ENCODE data around the gene RNPEP.

DNA sequence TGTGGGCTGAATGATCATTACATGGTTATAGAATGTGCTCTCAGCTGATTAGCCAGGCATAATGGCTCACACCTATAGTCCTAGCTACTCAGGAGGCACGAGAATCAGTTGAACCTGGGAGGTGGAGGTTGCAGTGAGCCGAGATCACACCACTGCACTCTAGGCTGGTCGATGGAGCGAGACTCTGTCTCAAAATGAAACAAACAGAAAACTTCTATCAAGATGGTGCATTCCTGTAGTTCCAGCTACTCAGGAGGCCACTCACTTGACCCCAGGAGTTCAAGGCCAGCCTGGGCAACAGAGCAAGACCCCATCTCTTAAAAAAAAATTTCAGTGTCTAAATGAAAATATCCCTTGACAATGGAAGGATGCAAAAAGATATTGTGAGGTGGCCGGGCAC is 16.3 kb upstream of the RNPEP start:
- TF ChIP-seq, protein P1, sequence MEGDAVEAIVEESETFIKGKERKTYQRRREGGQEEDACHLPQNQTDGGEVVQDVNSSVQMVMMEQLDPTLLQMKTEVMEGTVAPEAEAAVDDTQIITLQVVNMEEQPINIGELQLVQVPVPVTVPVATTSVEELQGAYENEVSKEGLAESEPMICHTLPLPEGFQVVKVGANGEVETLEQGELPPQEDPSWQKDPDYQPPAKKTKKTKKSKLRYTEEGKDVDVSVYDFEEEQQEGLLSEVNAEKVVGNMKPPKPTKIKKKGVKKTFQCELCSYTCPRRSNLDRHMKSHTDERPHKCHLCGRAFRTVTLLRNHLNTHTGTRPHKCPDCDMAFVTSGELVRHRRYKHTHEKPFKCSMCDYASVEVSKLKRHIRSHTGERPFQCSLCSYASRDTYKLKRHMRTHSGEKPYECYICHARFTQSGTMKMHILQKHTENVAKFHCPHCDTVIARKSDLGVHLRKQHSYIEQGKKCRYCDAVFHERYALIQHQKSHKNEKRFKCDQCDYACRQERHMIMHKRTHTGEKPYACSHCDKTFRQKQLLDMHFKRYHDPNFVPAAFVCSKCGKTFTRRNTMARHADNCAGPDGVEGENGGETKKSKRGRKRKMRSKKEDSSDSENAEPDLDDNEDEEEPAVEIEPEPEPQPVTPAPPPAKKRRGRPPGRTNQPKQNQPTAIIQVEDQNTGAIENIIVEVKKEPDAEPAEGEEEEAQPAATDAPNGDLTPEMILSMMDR (IDR thresholded peaks at IDR 0.05): no peak
- TF ChIP-seq, protein P2, sequence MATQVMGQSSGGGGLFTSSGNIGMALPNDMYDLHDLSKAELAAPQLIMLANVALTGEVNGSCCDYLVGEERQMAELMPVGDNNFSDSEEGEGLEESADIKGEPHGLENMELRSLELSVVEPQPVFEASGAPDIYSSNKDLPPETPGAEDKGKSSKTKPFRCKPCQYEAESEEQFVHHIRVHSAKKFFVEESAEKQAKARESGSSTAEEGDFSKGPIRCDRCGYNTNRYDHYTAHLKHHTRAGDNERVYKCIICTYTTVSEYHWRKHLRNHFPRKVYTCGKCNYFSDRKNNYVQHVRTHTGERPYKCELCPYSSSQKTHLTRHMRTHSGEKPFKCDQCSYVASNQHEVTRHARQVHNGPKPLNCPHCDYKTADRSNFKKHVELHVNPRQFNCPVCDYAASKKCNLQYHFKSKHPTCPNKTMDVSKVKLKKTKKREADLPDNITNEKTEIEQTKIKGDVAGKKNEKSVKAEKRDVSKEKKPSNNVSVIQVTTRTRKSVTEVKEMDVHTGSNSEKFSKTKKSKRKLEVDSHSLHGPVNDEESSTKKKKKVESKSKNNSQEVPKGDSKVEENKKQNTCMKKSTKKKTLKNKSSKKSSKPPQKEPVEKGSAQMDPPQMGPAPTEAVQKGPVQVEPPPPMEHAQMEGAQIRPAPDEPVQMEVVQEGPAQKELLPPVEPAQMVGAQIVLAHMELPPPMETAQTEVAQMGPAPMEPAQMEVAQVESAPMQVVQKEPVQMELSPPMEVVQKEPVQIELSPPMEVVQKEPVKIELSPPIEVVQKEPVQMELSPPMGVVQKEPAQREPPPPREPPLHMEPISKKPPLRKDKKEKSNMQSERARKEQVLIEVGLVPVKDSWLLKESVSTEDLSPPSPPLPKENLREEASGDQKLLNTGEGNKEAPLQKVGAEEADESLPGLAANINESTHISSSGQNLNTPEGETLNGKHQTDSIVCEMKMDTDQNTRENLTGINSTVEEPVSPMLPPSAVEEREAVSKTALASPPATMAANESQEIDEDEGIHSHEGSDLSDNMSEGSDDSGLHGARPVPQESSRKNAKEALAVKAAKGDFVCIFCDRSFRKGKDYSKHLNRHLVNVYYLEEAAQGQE (IDR thresholded peaks at IDR 0.05; ENCODE audit: low read depth, low read length): no peak
- TF ChIP-seq CHD2 (IDR thresholded peaks at IDR 0.05; ENCODE audit: low read length, partially characterized antibody) (no peak), FOXJ3 (CRISPR knock-in tag; IDR thresholded peaks at IDR 0.05) (no peak), YY1 (IDR thresholded peaks at IDR 0.05; ENCODE audit: low read depth) (no peak), SMC3 (IDR thresholded peaks at IDR 0.05; ENCODE audit: low read depth, low read length) (no peak), EP300 (IDR thresholded peaks at IDR 0.05; ENCODE audit: borderline replicate concordance in 1 of 2, low read depth in 1 of 2, low read length in 1 of 2) (no peak), NRF1 (IDR thresholded peaks at IDR 0.05; ENCODE audit: low read depth, low read length) (no peak), POLR2AphosphoS5 (IDR thresholded peaks at IDR 0.05; ENCODE audit: low read depth, low read length) (no peak)
- TF ChIP-seq, protein P3, sequence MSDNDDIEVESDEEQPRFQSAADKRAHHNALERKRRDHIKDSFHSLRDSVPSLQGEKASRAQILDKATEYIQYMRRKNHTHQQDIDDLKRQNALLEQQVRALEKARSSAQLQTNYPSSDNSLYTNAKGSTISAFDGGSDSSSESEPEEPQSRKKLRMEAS (IDR thresholded peaks at IDR 0.05; ENCODE audit: low read depth): no peak

Data from SK-N-SH (cell line).